Kidney epithelial cell (primary cell): ENCODE measurements around the gene IFNA14. TPM values are rescaled to one million over a fixed set of nuclear protein-coding genes. Genes with fewer than 3 reads are reported as not detected.

Source experiments
- DNase-seq: peaks from one replicate; pipeline ENCODE4 v3.0.0-alpha.2; 2010; ENCODE audit warnings: low read depth
- H3K27me3 ChIP-seq: 2 replicates; pipeline ENCODE4 v1.6.0; 2011; ENCODE audit warnings: low read length; ENCODE audit not compliant: control insufficient read depth, insufficient read depth
- H3K36me3 ChIP-seq: 2 replicates; pipeline ENCODE4 v1.5.1; 2011; ENCODE audit warnings: low read length; ENCODE audit not compliant: control insufficient read depth, insufficient read depth
- H3K4me3 ChIP-seq: 2 replicates; pipeline ENCODE4 v1.5.1; 2011; ENCODE audit warnings: low read depth, mild to moderate bottlenecking, control low read depth, low read length
- CTCF ChIP-seq: IDR thresholded peaks from 2 replicates; pipeline ENCODE4 v1.5.1; 2011; ENCODE audit warnings: mild to moderate bottlenecking, moderate library complexity, low read length, control low read depth, inconsistent platforms; ENCODE audit not compliant: insufficient read depth, poor library complexity, severe bottlenecking
- total RNA-seq: library from RNA; depleted of rRNA; stranded (reverse); fragments of >200 nt; gene quantifications from 2 replicates; pipeline ENCODE4 v1.2.3, GENCODE V29; 2015

Gene IFNA14
- total RNA-seq, 1 donor from 2014 or later = not detected

GRCh38 chr9:21267485-21268346, 27.9 kb upstream of the IFNA14 start:
- H3K36me3 ChIP-seq = no peaks in the 10 kb centered on the region
- H3K27me3 ChIP-seq = peaks cover 4% of the 10 kb centered on the region
- no peak overlapping the region for H3K4me3 ChIP-seq
- TF ChIP-seq CTCF = no peak
- no peak for DNase-seq

- no peak overlapping the region for H3K4me3 ChIP-seq
- H3K27me3 ChIP-seq = peaks cover 4% of the 10 kb centered on the region
- no peak for DNase-seq
- no peaks in the 10 kb centered on the region for H3K36me3 ChIP-seq
- TF ChIP-seq CTCF = no peak
Measured at GRCh38 chr9:21266733-21267484, 27.1 kb upstream of the IFNA14 start.

GRCh38 chr9:21265421-21266189, 25.8 kb upstream of the IFNA14 start:
- no peak for DNase-seq
- no peaks in the 10 kb centered on the region for H3K36me3 ChIP-seq
- H3K27me3 ChIP-seq = peaks cover 4% of the 10 kb centered on the region
- no peak overlapping the region for H3K4me3 ChIP-seq
- TF ChIP-seq CTCF = no peak

- Histone ChIP-seq H3K27me3 (peaks cover 8% of the 10 kb centered on the region), H3K4me3 (no peak overlapping the region), H3K36me3 (no peaks in the 10 kb centered on the region)
- DNase-seq = no peak
- no peak for TF ChIP-seq CTCF
Measured at GRCh38 chr9:21255538-21256212, 15.9 kb upstream of the IFNA14 start.

GRCh38 chr9:21252721-21253547, 13.1 kb upstream of the IFNA14 start:
- DNase-seq = no peak
- no peaks in the 10 kb centered on the region for H3K36me3 ChIP-seq
- H3K4me3 ChIP-seq = no peak overlapping the region
- peaks cover 8% of the 10 kb centered on the region for H3K27me3 ChIP-seq
- TF ChIP-seq CTCF = peak; percentile 57
